Pancreas (tissue), 10 donors: ENCODE results near the gene XYLT1. TPM values are rescaled to one million over a fixed set of nuclear protein-coding genes. Genes with fewer than 3 reads are reported as not detected.

Experiments
- ATAC-seq, 4 donors: fragments of 200-7000 bp; cut with Tn5 transposase; one replicate each; pipeline versions ENCODE4 v1.8.0 to v1.9.1; 2020; ENCODE audit warnings: mild to moderate bottlenecking in 4 of 4, moderate library complexity in 4 of 4
- DNase-seq, 6 donors: peaks; one replicate each; pipeline ENCODE4 v3.0.0-alpha.2; 2020
- FAIRE-seq: peaks from 2 replicates; lab custom pipeline; 2012; peaks lifted over from hg19 to GRCh38; lab: Jason Lieb, UNC
- H3K27ac ChIP-seq, 4 donors: fragments of 200-600 bp; sonication (generic); 1 replicate in 3 of 4; 2 replicates in 1 of 4; pipeline versions ENCODE4 v1.5.0 to v1.8.0; 2020
- H3K27me3 ChIP-seq, 4 donors: fragments of 200-600 bp; one replicate each; pipeline ENCODE4 v1.8.0; 2021
- H3K36me3 ChIP-seq, 3 donors: fragments of 200-600 bp; sonication (generic) in 1 of 3; one replicate each; pipeline versions ENCODE4 v1.5.0 to v1.8.0; 2020 to 2021
- H3K4me1 ChIP-seq, 3 donors: fragments of 200-600 bp; one replicate each; pipeline ENCODE4 v1.8.0; 2021
- H3K4me3 ChIP-seq, 4 donors: fragments of 200-600 bp; sonication (generic) in 2 of 4; one replicate each; pipeline versions ENCODE4 v1.5.0 to v1.8.0; 2020 to 2021
- H3K9me3 ChIP-seq, 4 donors: fragments of 200-600 bp; one replicate each; pipeline ENCODE4 v1.8.0; 2021
- WGBS, 2 donors: extraction: QIAGEN DNeasy Blood & Tissue Kit; methylation state at CpG; one replicate each; pipeline ENCODE4 v1.1.7; 2013; 5-methylcytosine and 5-hydroxymethylcytosine counted together
- intact Hi-C, 3 donors: fragments of 100-400 bp; cut with DNase I; formaldehyde crosslinking; loops; one replicate each; pipeline versions ENCODE4 v1.11.1 to v1.14.2; 2022
- polyA plus RNA-seq, 2 donors: library from polyadenylated mRNA; stranded (reverse); fragments of 200-250 nt; gene quantifications; one replicate each; pipeline ENCODE4 v1.2.3, GENCODE V29; 2013
- total RNA-seq, 6 donors: library from RNA; stranded (reverse); fragmentation: NEBNext Ultra II Directional in 4 of 6; extraction: Animal tissue kit (Norgen Biotek cat#: 25700) in 4 of 6; gene quantifications; one replicate each; pipeline versions ENCODE4 v1.2.1 to v1.2.4, GENCODE V29; 2021 to 2023
- TF ChIP-seq, protein P1 (sequence below), 4 donors: fragments of 200-600 bp; sonication (generic) in 3 of 4; IDR thresholded peaks; one replicate each; pipeline versions ENCODE4 v1.5.0 to v1.8.0; 2021; ENCODE audit warnings: antibody characterized with exemption in 4 of 4
- donor health status: healthy with polysubstance abuse.
- donor health status: DM: no; HTN: no; CAD: no; lungs with moderate emphysema.
- donor health status: DM: no; HTN: no; CAD: no.
- donor health status: control.
- donor health status: control.
- donor health status: Bipolar disorder and iron deficiency.
- donor health status: DM: yes; HTN: yes; CAD: no.
- donor health status: DM: no; HTN: no; CAD: no.
- donor health status: DM: no; HTN: no; CAD: no.
- donor health status: DM: yes; HTN: yes; CAD: no.

XYLT1 gene
- total and polyA plus RNA-seq, 8 donors = 1.6 to 8.2 (median 4.6) TPM

DNA sequence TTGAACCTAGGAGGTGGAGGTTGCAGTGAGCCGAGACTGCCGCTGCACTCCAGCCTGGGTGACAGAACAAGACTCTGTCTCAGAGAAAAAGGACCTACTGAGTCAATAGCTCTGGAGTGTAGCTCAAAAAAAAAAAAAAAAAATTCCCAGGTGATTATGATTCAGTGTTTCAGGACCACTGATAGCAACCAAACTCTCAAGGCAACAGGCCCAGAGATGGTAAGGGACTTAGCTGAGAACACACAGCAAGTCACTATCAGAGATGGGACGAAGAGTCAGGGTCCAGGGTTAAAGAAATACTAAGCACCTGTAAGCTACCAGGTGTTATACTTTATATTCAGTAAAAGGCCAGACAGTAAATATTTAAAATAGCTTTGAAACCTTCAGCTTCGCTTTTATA lies 335.3 kb downstream of the XYLT1 start:
- Histone ChIP-seq H3K36me3 (no peaks in the 10 kb centered on the region), H3K4me1 (no peaks in the 10 kb centered on the region), H3K27me3 (no peaks in the 10 kb centered on the region), H3K9me3 (no peaks in the 10 kb centered on the region), H3K4me3 (no peak overlapping the region), H3K27ac (no peak overlapping the region)
- no peak for ATAC-seq
- DNase-seq = no peak
- WGBS, 2 donors = 88 to 95% methylated on average over 4 of the region's 4 CpGs
- intact Hi-C loops = no loop called here
- no peak for FAIRE-seq
- TF ChIP-seq, protein P1, sequence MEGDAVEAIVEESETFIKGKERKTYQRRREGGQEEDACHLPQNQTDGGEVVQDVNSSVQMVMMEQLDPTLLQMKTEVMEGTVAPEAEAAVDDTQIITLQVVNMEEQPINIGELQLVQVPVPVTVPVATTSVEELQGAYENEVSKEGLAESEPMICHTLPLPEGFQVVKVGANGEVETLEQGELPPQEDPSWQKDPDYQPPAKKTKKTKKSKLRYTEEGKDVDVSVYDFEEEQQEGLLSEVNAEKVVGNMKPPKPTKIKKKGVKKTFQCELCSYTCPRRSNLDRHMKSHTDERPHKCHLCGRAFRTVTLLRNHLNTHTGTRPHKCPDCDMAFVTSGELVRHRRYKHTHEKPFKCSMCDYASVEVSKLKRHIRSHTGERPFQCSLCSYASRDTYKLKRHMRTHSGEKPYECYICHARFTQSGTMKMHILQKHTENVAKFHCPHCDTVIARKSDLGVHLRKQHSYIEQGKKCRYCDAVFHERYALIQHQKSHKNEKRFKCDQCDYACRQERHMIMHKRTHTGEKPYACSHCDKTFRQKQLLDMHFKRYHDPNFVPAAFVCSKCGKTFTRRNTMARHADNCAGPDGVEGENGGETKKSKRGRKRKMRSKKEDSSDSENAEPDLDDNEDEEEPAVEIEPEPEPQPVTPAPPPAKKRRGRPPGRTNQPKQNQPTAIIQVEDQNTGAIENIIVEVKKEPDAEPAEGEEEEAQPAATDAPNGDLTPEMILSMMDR (IDR thresholded peaks at IDR 0.05) = no peak

DNA sequence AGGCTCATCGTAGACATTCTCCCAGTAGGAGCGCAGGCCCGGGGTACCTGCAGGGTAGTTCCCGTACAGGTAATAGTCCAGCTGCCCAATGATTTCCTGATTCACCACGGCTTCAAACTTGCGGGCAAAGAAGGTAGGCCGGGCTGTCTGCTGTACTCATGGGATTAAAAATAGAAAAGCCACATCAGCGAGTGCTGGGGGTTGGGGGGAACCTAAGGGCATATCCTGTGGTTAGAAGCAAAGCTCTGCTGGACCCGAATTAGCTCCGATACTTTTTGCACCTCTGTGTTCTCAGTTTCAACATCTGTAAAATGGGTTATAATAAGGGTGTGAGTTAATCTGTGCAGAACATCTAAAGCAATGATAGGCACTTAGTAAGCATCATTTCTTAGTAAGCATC lies 336.2 kb downstream of the XYLT1 start:
- no peaks in the 10 kb centered on the region for H3K4me1 ChIP-seq
- no peaks in the 10 kb centered on the region for H3K27me3 ChIP-seq
- H3K4me3 ChIP-seq = no peak overlapping the region
- DNase-seq (no peak), ATAC-seq (no peak), FAIRE-seq (no peak)
- H3K27ac ChIP-seq = no peak overlapping the region
- TF ChIP-seq, protein P1 (IDR thresholded peaks at IDR 0.05) = no peak
- intact Hi-C loops = no loop called here
- H3K36me3 ChIP-seq = no peaks in the 10 kb centered on the region
- no peaks in the 10 kb centered on the region for H3K9me3 ChIP-seq
- WGBS, 2 donors = 90 to 97% methylated on average over 10 of the region's 10 CpGs

DNA sequence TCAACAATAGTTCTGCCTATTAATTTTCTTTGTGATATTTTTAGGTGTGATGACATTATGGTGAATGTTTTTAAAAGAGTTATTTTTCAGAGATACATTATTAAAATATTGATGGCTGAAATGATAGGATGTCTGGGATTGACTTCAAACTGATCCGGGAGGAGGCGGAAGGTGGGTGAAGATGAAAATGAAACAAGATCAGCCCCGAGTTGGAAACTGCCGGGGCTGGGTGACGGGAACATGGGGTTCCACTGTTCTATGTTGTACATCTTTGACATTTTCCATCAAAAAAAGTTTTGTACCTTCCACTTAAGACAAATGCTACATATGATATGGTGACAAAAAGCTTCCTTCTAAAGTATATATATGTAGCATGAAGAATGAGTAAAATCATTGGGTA lies 336.9 kb downstream of the XYLT1 start:
- intact Hi-C loops = no loop called here
- FAIRE-seq (no peak), DNase-seq (no peak), ATAC-seq (no peak)
- H3K27me3 ChIP-seq = no peaks in the 10 kb centered on the region
- H3K4me1 ChIP-seq = no peaks in the 10 kb centered on the region
- no peak overlapping the region for H3K4me3 ChIP-seq
- TF ChIP-seq, protein P1 (IDR thresholded peaks at IDR 0.05) = no peak
- WGBS, 2 donors = 96 to 97% methylated on average over 5 of the region's 5 CpGs
- H3K27ac ChIP-seq = no peak overlapping the region
- no peaks in the 10 kb centered on the region for H3K36me3 ChIP-seq
- H3K9me3 ChIP-seq = no peaks in the 10 kb centered on the region

DNA sequence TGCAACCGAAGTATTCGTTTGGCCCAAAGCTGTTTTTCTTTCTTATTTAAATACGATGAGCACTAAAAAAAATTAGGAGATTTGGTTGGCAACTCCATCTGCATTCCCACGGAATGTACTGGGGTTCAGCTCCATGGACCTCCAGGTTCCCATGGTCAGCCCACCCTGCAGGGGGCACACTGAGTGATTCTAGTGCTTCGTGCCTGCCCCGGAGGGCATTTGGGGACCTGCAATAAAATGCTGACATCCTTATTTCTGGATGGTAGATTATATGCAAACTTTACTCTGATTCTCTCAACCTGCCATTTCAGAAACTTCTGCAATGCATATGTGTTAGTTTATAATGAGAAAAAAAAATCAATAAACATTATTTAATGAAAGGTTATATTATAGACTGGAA lies 339.4 kb downstream of the XYLT1 start:
- TF ChIP-seq, protein P1 (IDR thresholded peaks at IDR 0.05) = no peak
- H3K27ac ChIP-seq = no peak overlapping the region
- H3K27me3 ChIP-seq = no peaks in the 10 kb centered on the region
- peaks cover 0 to 3% (median 0%) of the 10 kb centered on the region in 3 donors for H3K36me3 ChIP-seq
- 87 to 90% methylated on average over 6 of the region's 6 CpGs for WGBS, 2 donors
- H3K4me3 ChIP-seq = no peak overlapping the region
- DNase-seq = no peak
- intact Hi-C loops = no loop called here
- ATAC-seq = no peak
- no peak for FAIRE-seq
- H3K4me1 ChIP-seq = no peaks in the 10 kb centered on the region
- H3K9me3 ChIP-seq = no peaks in the 10 kb centered on the region

DNA sequence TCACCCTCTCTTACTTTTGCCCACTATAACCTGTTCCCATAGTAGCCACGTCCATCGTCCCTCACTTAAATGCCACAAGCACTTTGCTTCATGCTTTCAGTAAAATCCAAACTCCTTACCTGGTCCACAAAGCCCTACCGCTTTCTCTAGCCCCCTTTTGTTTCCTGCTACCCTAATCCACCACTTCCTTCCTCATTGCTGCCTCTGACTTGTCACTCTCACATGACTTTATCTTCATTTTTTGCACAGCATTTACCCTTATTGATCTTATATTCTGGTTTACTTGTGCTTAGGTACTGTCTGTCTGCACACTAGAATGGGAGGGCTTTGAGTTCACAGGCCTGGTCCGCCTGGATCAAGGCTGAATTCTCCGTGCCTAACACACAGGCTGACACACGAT lies 340.0 kb downstream of the XYLT1 start:
- 88 to 94% methylated on average over 6 of the region's 6 CpGs for WGBS, 2 donors
- no peaks in the 10 kb centered on the region for H3K9me3 ChIP-seq
- H3K4me1 ChIP-seq = no peaks in the 10 kb centered on the region
- TF ChIP-seq, protein P1 (IDR thresholded peaks at IDR 0.05) = no peak
- H3K4me3 ChIP-seq = no peak overlapping the region
- intact Hi-C loops = no loop called here
- no peak overlapping the region for H3K27ac ChIP-seq
- H3K36me3 ChIP-seq = peaks cover 0 to 3% (median 0%) of the 10 kb centered on the region in 3 donors
- ATAC-seq = no peak
- no peak for FAIRE-seq
- no peaks in the 10 kb centered on the region for H3K27me3 ChIP-seq
- DNase-seq = no peak
